HEK293T (cell line): ENCODE results near the gene TEAD3.

Source experiments
- ARNT ChIP-seq: fragments of 450-650 bp; IDR thresholded peaks from 2 replicates; pipeline ENCODE4 v1.6.1; 2017; ENCODE audit warnings: mild to moderate bottlenecking
- ELF4 ChIP-seq: fragments of 450-650 bp; IDR thresholded peaks from 2 replicates; pipeline ENCODE4 v1.6.1; 2017; ENCODE audit warnings: antibody characterized with exemption
- FOXA1 ChIP-seq: fragments of 450-650 bp; IDR thresholded peaks from 2 replicates; pipeline ENCODE4 v1.6.1; 2016; ENCODE audit warnings: mild to moderate bottlenecking
- FOXM1 ChIP-seq: fragments of 450-650 bp; IDR thresholded peaks from 2 replicates; pipeline ENCODE4 v1.6.1; 2017; ENCODE audit warnings: mild to moderate bottlenecking, borderline replicate concordance
- HDGF ChIP-seq: fragments of 450-650 bp; IDR thresholded peaks from 2 replicates; pipeline ENCODE4 v1.6.1; 2017; ENCODE audit warnings: antibody characterized with exemption, borderline replicate concordance
- LEF1 ChIP-seq: fragments of 450-650 bp; IDR thresholded peaks from 2 replicates; pipeline ENCODE4 v1.6.1; 2017; ENCODE audit warnings: mild to moderate bottlenecking, borderline replicate concordance
- SP1 ChIP-seq: fragments of 450-650 bp; IDR thresholded peaks from 2 replicates; pipeline ENCODE4 v1.6.1; 2017
- SUZ12 ChIP-seq: fragments of 450-650 bp; IDR thresholded peaks from 2 replicates; pipeline ENCODE4 v1.6.1; 2016; ENCODE audit warnings: mild to moderate bottlenecking
- TARDBP ChIP-seq: fragments of 450-650 bp; IDR thresholded peaks from 2 replicates; pipeline ENCODE4 v1.6.1; 2016
- ZNF384 ChIP-seq: fragments of 450-650 bp; IDR thresholded peaks from 2 replicates; pipeline ENCODE4 v1.6.1; 2016

DNA sequence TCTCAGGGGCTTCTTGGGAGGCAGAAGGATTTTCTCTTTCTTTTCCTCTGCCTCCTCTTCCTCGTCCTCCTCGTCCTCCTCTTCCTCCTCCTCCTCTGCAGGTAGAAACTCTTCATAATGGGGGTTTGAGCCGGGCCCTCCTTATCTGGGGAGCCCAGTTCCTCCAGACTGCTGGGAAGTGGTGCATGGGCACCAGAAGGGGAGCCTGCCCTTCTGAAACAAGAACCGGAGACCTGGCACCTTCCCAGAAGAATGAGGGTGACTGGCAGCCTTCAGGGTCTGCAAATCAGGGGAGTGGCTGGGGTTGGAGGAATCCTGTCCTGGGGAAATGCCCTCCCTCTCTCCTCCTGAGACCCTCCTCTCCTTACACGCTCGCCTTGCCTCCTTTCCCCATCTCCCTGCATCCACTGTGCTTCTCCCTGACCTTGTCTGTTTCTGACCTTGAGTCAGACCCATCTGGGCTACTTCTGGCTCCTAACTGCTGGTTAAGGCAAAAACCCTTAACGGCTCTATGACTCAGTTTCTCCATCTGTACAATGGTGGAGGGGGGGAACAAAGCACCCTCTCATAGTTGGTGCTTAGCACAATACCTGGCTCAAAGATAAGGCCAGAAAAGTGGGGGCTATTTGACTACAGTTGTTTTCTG, 14.2 kb upstream of the TEAD3 start:
- TF ChIP-seq FOXM1 (no peak), TARDBP (no peak), ZNF384 (no peak), HDGF (no peak), FOXA1 (no peak), ELF4 (no peak), LEF1 (no peak), SP1 (no peak), ARNT (no peak), SUZ12 (no peak)
